ENCODE results near the gene DPP10.

- TF ChIP-seq NFIC (IDR thresholded peaks at IDR 0.05) (no peak), YY1 (IDR thresholded peaks at IDR 0.05; ENCODE audit: low read depth) (no peak), TCF12 (IDR thresholded peaks at IDR 0.05; ENCODE audit: low read depth) (no peak), EP300 (IDR thresholded peaks at IDR 0.05; ENCODE audit: borderline replicate concordance) (no peak), TAF1 (IDR thresholded peaks at IDR 0.05; ENCODE audit: low read depth) (no peak)
Measured at GRCh38 chr2:114609801-114610200, 167.4 kb downstream of the DPP10 start.

Data from Ishikawa (cell line).